Activated CD4-positive, alpha-beta T cell treated with anti-CD3 and anti-CD28 coated beads for 48 hours (primary cell): Measurements from ENCODE around the gene LRRC72.
A peak's percentile ranks its signal among the peaks of the same experiment; 100 is the strongest.
"Not testable (repeated sequence)": the region's sequence is repeated elsewhere in the genome, so short reads cannot be mapped to it uniquely, and the experiment has no call there.

Experiments
- DNase-seq: peaks from one replicate; pipeline ENCODE4 v3.0.0-alpha.2; 2020

LRRC72 gene

DNA sequence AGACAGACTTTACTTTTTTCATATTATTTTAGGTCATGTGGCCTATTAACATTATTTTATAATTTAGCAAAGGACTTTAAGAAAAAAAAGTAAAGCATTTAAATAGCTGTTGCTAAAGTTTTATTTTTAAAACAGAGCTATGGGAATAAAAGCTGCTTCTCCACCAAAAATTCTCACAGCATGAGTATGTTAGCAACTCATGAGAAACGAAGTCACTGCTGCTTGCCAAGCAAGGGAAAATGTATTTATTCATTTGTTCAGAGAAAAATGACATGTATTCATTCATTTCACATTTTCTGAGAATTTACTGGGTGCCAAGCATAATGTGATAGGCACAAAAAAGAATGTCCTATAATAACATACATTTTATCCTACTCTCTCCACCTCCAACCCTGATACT is 5.1 kb downstream of the LRRC72 start:
- DNase-seq: no peak

GRCh38 chr7:16532272-16532671 is 5.6 kb downstream of the LRRC72 start:
- DNase-seq: no peak

GRCh38 chr7:16535500-16535899 is 8.9 kb downstream of the LRRC72 start:
- no peak for DNase-seq

DNA sequence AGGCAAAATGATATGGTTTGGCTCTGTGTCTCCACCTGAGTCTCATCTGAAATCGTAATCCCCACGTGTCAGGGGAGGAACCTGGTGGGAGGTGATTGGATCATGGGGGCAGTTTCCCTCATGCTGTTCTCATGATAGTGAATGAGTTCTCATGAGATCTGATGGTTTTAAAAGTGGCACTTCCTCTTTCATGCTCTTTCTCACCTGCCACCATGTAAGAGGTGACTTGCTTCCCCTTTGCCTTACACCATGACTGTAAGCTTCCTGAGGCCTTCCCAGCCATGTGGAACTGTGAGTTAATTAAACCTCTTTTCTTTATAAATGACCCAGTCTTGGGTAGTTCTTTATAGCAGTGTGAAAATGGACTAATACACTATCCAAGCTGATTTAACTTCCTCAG is 13.9 kb downstream of the LRRC72 start:
- not testable (repeated sequence) for DNase-seq

DNA sequence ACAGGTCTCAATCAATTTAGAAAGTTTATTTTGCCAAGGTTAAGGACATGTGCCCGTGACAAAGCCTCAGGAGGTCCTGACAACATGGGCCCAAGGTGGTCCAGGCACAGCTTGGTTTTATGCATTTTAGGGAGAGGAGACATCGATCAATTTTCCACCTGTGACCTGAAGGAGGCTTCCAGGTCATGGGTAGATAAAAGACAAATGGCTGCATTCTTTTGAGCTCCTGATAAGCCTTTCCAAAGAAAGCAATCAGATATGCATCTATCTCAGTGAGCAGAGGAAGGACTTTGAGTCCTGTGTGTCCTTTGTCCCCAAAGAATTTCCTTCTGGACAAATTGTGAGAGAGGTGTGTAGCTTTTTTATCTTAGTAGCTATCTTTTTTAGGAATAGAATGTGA is 15.8 kb downstream of the LRRC72 start:
- no peak for DNase-seq

- no peak for DNase-seq
Observed at GRCh38 chr7:16543456-16543855, 16.8 kb downstream of the LRRC72 start.

GRCh38 chr7:16546921-16547505 is 20.4 kb downstream of the LRRC72 start:
- no peak for DNase-seq

- DNase-seq: no peak
Observed at GRCh38 chr7:16548428-16548827, 21.8 kb downstream of the LRRC72 start.

GRCh38 chr7:16550671-16551070 is 24.0 kb downstream of the LRRC72 start:
- DNase-seq: no peak

DNA sequence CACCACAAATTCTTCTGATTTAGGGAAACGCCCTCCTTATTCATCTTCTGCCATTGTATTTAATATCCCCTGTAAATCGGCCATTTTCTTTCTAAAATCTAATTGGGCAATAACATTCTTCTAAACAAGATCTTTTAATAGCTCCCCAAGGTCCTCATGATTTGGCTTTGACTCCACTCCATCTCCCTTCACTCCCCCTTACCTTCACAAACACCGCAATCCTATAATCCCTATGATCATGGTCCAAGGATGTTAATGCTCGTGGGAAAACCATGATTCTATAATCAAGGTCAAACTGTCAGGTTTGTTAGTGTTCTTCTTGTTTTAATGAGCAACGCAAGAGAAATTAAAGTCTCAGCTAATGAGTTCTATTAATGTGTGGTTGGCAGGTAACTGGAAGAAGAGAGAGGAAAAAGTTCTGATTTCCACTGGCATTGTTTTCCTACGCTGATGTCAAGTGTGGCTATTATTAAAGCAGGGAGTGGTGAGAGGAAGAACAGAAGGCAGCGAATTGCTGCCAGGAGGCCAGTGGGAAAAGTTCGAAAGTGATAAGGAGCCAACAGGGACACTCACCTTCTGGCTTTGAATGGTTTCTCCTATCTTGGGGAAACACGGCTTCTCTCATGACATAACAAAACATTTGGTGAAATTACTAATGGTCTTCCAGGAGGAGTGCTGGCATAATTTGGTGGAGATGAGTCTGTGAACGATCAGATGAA is 28.1 kb downstream of the LRRC72 start:
- DNase-seq: no peak

DNA sequence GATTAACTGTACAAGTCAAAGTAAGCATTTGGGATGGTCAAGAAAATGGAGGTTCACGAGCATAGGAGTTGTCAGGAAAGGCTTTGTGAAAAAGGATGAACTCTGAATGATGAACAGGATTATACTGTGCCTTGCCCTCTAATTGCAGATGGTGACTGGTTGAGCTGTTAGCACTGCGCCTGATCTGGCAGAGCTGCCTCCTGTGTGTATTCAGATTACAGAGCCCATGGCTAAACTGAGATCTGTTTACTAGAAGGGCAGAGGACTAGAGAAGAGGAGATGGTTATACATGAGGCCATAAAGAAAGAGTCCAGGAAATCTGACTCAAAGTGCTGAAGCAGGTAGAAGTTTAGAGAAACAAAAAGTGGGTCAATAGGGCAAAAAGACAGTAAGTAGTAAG is 29.7 kb downstream of the LRRC72 start:
- no peak for DNase-seq

DNA sequence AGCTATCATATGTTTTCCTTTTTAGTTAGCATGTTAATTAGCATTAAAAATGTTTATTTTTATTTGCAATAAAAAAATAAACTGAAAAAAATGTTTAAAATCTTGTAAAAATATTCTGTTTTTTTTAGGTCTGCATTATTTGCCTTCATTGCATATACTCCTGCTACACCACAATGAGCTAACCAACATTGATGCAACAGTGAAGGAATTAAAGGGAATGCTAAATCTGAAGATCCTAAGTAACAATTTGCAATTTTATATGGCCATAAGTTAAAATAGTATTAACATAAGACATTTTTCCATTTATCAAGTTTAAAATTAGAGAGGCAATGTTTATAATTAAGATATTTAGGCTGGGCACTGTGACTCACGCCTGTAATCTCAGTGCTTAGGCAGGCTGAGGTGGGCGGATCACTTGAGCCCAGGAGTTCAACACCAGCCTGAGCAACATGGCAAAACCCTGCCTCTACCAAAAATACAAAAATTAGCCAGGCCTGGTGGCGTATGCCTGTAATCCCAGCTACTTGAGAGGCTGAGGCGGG is 32.2 kb downstream of the LRRC72 start:
- no peak for DNase-seq

GRCh38 chr7:16559497-16560179 is 33.0 kb downstream of the LRRC72 start:
- DNase-seq: no peak

GRCh38 chr7:16561943-16562342 is 35.3 kb downstream of the LRRC72 start:
- DNase-seq: no peak

- DNase-seq: no peak
Observed at GRCh38 chr7:16562456-16563220, 36.0 kb downstream of the LRRC72 start.

GRCh38 chr7:16563281-16564022 is 36.8 kb downstream of the LRRC72 start:
- DNase-seq: no peak

GRCh38 chr7:16564023-16564380 is 37.4 kb downstream of the LRRC72 start:
- DNase-seq: no peak

DNA sequence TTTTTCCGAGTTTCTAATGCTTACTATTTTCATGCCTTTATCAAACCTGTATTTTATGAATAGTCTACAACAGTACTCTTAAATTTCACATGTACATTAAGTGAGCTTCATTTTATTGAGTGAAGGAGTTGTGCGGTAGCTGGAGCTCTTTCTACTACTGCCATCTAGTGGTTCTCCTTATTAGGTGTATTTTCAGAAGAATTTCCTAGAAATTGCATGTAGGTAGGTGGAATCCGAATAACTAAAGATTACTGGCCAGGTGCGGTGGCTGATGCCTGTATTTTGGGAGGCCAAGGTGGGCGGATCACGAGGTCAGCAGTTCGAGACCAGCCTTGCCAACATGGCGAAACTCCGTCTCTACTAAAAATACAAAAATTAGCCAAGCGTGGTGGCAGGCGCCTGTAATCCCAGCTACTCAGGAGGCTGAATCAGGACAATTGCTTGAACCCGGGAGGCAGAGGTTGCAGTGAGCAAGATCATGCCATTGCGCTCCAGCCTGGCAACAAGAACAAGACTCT is 38.3 kb downstream of the LRRC72 start:
- peak; percentile 21 for DNase-seq

GRCh38 chr7:16571941-16572340 is 45.3 kb downstream of the LRRC72 start:
- DNase-seq: no peak

DNA sequence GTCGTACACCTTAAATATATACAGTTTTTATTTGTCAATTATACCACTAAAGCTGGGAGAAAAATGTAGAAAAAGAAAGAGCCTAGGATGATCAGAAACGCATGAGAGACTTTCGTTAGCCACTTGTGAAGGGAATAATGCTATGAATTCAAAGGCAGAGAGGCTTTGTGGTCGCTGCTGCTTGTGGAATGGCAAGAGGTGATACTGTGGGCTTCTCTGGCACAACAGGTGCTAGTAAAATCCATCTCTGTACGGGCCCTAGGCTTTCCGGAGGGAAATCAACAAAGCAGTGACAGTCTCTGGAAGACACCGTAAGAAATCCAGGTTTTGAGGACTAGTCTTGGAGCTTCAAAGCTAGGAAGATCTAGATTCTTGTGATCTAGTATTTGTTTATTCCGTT is 52.6 kb downstream of the LRRC72 start:
- DNase-seq: no peak

DNA sequence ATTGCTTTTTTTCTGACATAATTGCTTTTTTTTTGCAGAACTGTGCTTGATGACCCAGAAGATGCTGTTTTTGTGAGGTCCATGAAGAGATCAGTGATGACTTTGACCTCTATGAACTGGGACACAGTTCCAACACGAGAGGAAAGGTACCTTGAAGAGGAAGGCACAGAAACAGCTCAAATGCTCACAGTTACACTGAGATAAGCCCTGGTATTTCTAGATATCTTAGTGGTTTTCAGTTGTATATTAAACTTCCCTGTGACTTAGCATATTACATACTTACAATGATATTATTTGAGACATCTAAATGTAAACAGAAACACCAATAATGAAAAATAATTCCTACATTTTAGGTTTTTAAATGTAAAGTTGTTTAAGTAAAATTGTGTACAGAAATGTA is 54.7 kb downstream of the LRRC72 start:
- DNase-seq: no peak

- no peak for DNase-seq
Observed at GRCh38 chr7:16583834-16584233, 57.2 kb downstream of the LRRC72 start.
